ENCODE results near the gene SEMA7A.

SEMA7A gene

GRCh38 chr15:74384881-74385643 lies 48.7 kb downstream of the SEMA7A start:
- H3K27ac ChIP-seq (ENCODE audit: low read length) = peak overlapping the region; percentile 99
- H4K20me1 ChIP-seq (ENCODE audit: insufficient read depth, low read length) = no peaks in the 10 kb centered on the region
- no peak overlapping the region; the same call in 1 of the 2 replicates for H2AFZ ChIP-seq (ENCODE audit: low read length)
- peak overlapping the region; percentile 86 for H3K9ac ChIP-seq (ENCODE audit: low read length)
- H3K4me1 ChIP-seq (ENCODE audit: low read length) = peaks cover 44% of the 10 kb centered on the region
- H3F3A ChIP-seq (ENCODE audit: insufficient read depth, low read length) = peaks cover 24% of the 10 kb centered on the region
- DNase-seq = peak; percentile 89
- H3K9me2 ChIP-seq (replicated peaks; ENCODE audit: insufficient read depth, low read length) = no peaks in the 10 kb centered on the region
- peak overlapping the region; percentile 72 for H3K4me2 ChIP-seq (ENCODE audit: low read depth, low read length)
- H3K79me2 ChIP-seq (ENCODE audit: low read length) = no peaks in the 10 kb centered on the region
- H3K27me3 ChIP-seq (replicated peaks; ENCODE audit: insufficient read depth, low read length) = no peaks in the 10 kb centered on the region
- no peaks in the 10 kb centered on the region for H3K36me3 ChIP-seq (replicated peaks; ENCODE audit: insufficient read depth, low read length)
- no peaks in the 10 kb centered on the region for H3K9me3 ChIP-seq (replicated peaks; ENCODE audit: insufficient read depth, low read length)
- H3K4me3 ChIP-seq (ENCODE audit: low read length) = peak overlapping the region; percentile 21; the same call in 1 of the 2 replicates
- TF ChIP-seq, protein P1, sequence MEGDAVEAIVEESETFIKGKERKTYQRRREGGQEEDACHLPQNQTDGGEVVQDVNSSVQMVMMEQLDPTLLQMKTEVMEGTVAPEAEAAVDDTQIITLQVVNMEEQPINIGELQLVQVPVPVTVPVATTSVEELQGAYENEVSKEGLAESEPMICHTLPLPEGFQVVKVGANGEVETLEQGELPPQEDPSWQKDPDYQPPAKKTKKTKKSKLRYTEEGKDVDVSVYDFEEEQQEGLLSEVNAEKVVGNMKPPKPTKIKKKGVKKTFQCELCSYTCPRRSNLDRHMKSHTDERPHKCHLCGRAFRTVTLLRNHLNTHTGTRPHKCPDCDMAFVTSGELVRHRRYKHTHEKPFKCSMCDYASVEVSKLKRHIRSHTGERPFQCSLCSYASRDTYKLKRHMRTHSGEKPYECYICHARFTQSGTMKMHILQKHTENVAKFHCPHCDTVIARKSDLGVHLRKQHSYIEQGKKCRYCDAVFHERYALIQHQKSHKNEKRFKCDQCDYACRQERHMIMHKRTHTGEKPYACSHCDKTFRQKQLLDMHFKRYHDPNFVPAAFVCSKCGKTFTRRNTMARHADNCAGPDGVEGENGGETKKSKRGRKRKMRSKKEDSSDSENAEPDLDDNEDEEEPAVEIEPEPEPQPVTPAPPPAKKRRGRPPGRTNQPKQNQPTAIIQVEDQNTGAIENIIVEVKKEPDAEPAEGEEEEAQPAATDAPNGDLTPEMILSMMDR (IDR thresholded peaks at IDR 0.05; ENCODE audit: low read length) = no peak
- no peak for TF ChIP-seq EZH2phosphoT487 (IDR thresholded peaks at IDR 0.05; ENCODE audit: low read length)
- TF ChIP-seq EZH2 (optimal IDR thresholded peaks at IDR 0.05; ENCODE audit: low read depth, low read length) = no peak

- Histone ChIP-seq H3K79me2 (ENCODE audit: low read length) (no peaks in the 10 kb centered on the region), H3K4me3 (ENCODE audit: low read length) (peak overlapping the region; percentile 21; the same call in 1 of the 2 replicates), H3K36me3 (replicated peaks; ENCODE audit: insufficient read depth, low read length) (no peaks in the 10 kb centered on the region), H3K9ac (ENCODE audit: low read length) (peak overlapping the region; percentile 86), H3K27me3 (replicated peaks; ENCODE audit: insufficient read depth, low read length) (no peaks in the 10 kb centered on the region), H3K4me2 (ENCODE audit: low read depth, low read length) (peak overlapping the region; percentile 72), H3K4me1 (ENCODE audit: low read length) (peaks cover 44% of the 10 kb centered on the region), H3K27ac (ENCODE audit: low read length) (peak overlapping the region; percentile 99), H3F3A (ENCODE audit: insufficient read depth, low read length) (peaks cover 24% of the 10 kb centered on the region), H2AFZ (ENCODE audit: low read length) (peak overlapping the region; percentile 46; the same call in 1 of the 2 replicates), H4K20me1 (ENCODE audit: insufficient read depth, low read length) (no peaks in the 10 kb centered on the region), H3K9me3 (replicated peaks; ENCODE audit: insufficient read depth, low read length) (no peaks in the 10 kb centered on the region), H3K9me2 (replicated peaks; ENCODE audit: insufficient read depth, low read length) (no peaks in the 10 kb centered on the region)
- DNase-seq = no peak
- TF ChIP-seq EZH2 (optimal IDR thresholded peaks at IDR 0.05; ENCODE audit: low read depth, low read length) (no peak), EZH2phosphoT487 (IDR thresholded peaks at IDR 0.05; ENCODE audit: low read length) (no peak)
Observed at GRCh38 chr15:74384566-74384880, 49.2 kb downstream of the SEMA7A start.

- TF ChIP-seq EZH2phosphoT487 (IDR thresholded peaks at IDR 0.05; ENCODE audit: low read length) (no peak), EZH2 (optimal IDR thresholded peaks at IDR 0.05; ENCODE audit: low read depth, low read length) (no peak)
- TF ChIP-seq, protein P1 (IDR thresholded peaks at IDR 0.05; ENCODE audit: low read length) = no peak
- Histone ChIP-seq H3K36me3 (replicated peaks; ENCODE audit: insufficient read depth, low read length) (no peaks in the 10 kb centered on the region), H3F3A (ENCODE audit: insufficient read depth, low read length) (peaks cover 24% of the 10 kb centered on the region), H3K4me2 (ENCODE audit: low read depth, low read length) (peak overlapping the region; percentile 72), H3K27ac (ENCODE audit: low read length) (peak overlapping the region; percentile 99), H3K79me2 (ENCODE audit: low read length) (no peaks in the 10 kb centered on the region), H3K4me1 (ENCODE audit: low read length) (peaks cover 44% of the 10 kb centered on the region), H2AFZ (ENCODE audit: low read length) (peak overlapping the region; percentile 46), H4K20me1 (ENCODE audit: insufficient read depth, low read length) (no peaks in the 10 kb centered on the region), H3K9me2 (replicated peaks; ENCODE audit: insufficient read depth, low read length) (no peaks in the 10 kb centered on the region), H3K9ac (ENCODE audit: low read length) (peak overlapping the region; percentile 86), H3K9me3 (replicated peaks; ENCODE audit: insufficient read depth, low read length) (no peaks in the 10 kb centered on the region), H3K27me3 (replicated peaks; ENCODE audit: insufficient read depth, low read length) (no peaks in the 10 kb centered on the region), H3K4me3 (ENCODE audit: low read length) (peak overlapping the region; percentile 21; the same call in 1 of the 2 replicates)
- peak; percentile 89 for DNase-seq
Observed at GRCh38 chr15:74383695-74384565, 49.8 kb downstream of the SEMA7A start.
